K562 (cell line): ENCODE results near the gene MYH11. TPM values are rescaled to one million over a fixed set of nuclear protein-coding genes. Genes with fewer than 3 reads are reported as not detected.

Source experiments
- ATAC-seq: fragments of 200-7000 bp; cut with Tn5 transposase; 3 replicates; pipeline ENCODE4 v1.9.1; 2020; ENCODE audit warnings: moderate library complexity
- BruUV-seq: library from RNA; stranded (reverse); fragments of 400-500 nt; replicated peaks from 2 replicates; lab custom pipeline; 2021; lab: Mats Ljungman, UMichigan
- CTCF ChIA-PET: fragments of 300-600 bp; formaldehyde crosslinking; extraction: SDS; loops from one replicate; lab custom pipeline; 2021; ENCODE audit warnings: low intra/inter-chr PET ratio; lab: Yijun Ruan, JAX
- POLR2A ChIA-PET: fragments of 300-600, 350-650 bp; sonication (Branson Sonifier 250); formaldehyde crosslinking; extraction: SDS; loops from one replicate; lab custom pipeline; 2021; ENCODE audit warnings: antibody characterized with exemption, inconsistent platforms; lab: Yijun Ruan, JAX
- DNase-seq, 4 experiments: peaks; one replicate each; pipeline versions ENCODE4 v3.0.0 to v3.0.0-alpha.2; 2011 to 2018; ENCODE audit warnings: low spot score in 3 of 4, mixed read lengths in 3 of 4; ENCODE audit errors: extremely low read depth in 1 of 4
- FAIRE-seq: peaks from 2 replicates; lab custom pipeline; 2011; peaks lifted over from hg19 to GRCh38; lab: Jason Lieb, UNC
- H2AFZ ChIP-seq: 2 replicates; pipeline ENCODE4 v1.6.0; 2011; ENCODE audit warnings: low read depth, low read length, control low read depth, inconsistent platforms
- H3K27ac ChIP-seq: fragments of 200-600 bp; 3 replicates; pipeline ENCODE4 v1.8.0; 2011; ENCODE audit warnings: low read depth, mild to moderate bottlenecking, control low read depth, inconsistent platforms, low read length, moderate library complexity, mixed read lengths; ENCODE audit errors: extremely low read depth
- H3K27me3 ChIP-seq, 2 experiments: fragments of 300-600 bp in 1 of 2; 2 replicates in 1 of 2; 3 replicates in 1 of 2; pipeline versions ENCODE4 v1.6.0 to v1.8.0; 2011; ENCODE audit warnings: inconsistent platforms in 2 of 2, low read length in 2 of 2, mild to moderate bottlenecking in 1 of 2, mixed read lengths in 1 of 2, moderate library complexity in 1 of 2; ENCODE audit not compliant: control insufficient read depth in 2 of 2, insufficient read depth in 2 of 2
- H3K36me3 ChIP-seq: fragments of 300-600 bp; 3 replicates; pipeline ENCODE4 v1.8.0; 2011; ENCODE audit warnings: mild to moderate bottlenecking, low read length, inconsistent platforms; ENCODE audit not compliant: control insufficient read depth, insufficient read depth
- H3K4me1 ChIP-seq, 2 experiments: fragments of 200-600 bp in 1 of 2; replicated peaks in 1 of 2; 2 replicates in 1 of 2; 3 replicates in 1 of 2; pipeline versions ENCODE4 v1.5.1 to v1.8.0; 2011; ENCODE audit warnings: inconsistent platforms in 2 of 2, low read length in 2 of 2, mild to moderate bottlenecking in 1 of 2, mixed read lengths in 1 of 2, moderate library complexity in 1 of 2; ENCODE audit not compliant: control insufficient read depth in 2 of 2, insufficient read depth in 2 of 2
- H3K4me2 ChIP-seq: 2 replicates; pipeline ENCODE4 v1.6.1; 2011; ENCODE audit warnings: low read length, control low read depth, inconsistent platforms, mixed read lengths; ENCODE audit not compliant: insufficient read depth
- H3K4me3 ChIP-seq: fragments of 200-600 bp; sonication (generic), shearing (Covaris generic); 2 replicates; pipeline ENCODE4 v1.5.1; 2016; ENCODE audit warnings: control low read depth, inconsistent platforms
- H3K79me2 ChIP-seq: fragments of 200-600 bp; 3 replicates; pipeline ENCODE4 v1.8.0; 2011; ENCODE audit warnings: low read length, inconsistent platforms; ENCODE audit not compliant: control insufficient read depth, insufficient read depth
- H3K9ac ChIP-seq, 2 experiments: 2 replicates each; pipeline versions ENCODE4 v1.6.0 to v1.6.1; 2011; ENCODE audit warnings: low read depth in 2 of 2, low read length in 2 of 2, control low read depth in 1 of 2, inconsistent platforms in 1 of 2, mild to moderate bottlenecking in 1 of 2, mixed read lengths in 1 of 2; ENCODE audit not compliant: insufficient read depth in 1 of 2
- H3K9me1 ChIP-seq: one replicate; pipeline ENCODE4 v1.6.0; 2011; ENCODE audit warnings: inconsistent platforms, mild to moderate bottlenecking, low read length, moderate library complexity; ENCODE audit not compliant: control insufficient read depth, insufficient read depth
- H3K9me3 ChIP-seq: replicated peaks from 2 replicates; pipeline ENCODE4 v1.5.1; 2011; ENCODE audit warnings: low read depth, low read length, inconsistent platforms; ENCODE audit not compliant: control insufficient read depth, insufficient read depth
- H4K20me1 ChIP-seq: replicated peaks from 2 replicates; pipeline ENCODE4 v1.6.1; 2011; ENCODE audit warnings: low read length, inconsistent platforms, mixed read lengths; ENCODE audit not compliant: control insufficient read depth, insufficient read depth
- ATF6 ChIP-seq: sonication (generic); formaldehyde crosslinking; IDR thresholded peaks from 2 replicates; pipeline ENCODE4 v1.4.0; 2020; ENCODE audit warnings: mild to moderate bottlenecking, missing genetic modification reagents
- HNRNPLL ChIP-seq: fragments of 200-400 bp; formaldehyde crosslinking; IDR thresholded peaks from 2 replicates; pipeline ENCODE4 v1.6.1; 2017; ENCODE audit warnings: low read length, low read depth, mild to moderate bottlenecking; ENCODE audit not compliant: poor library complexity, severe bottlenecking
- KLF16 ChIP-seq: IDR thresholded peaks from 2 replicates; pipeline ENCODE4 v1.6.1; 2016; ENCODE audit warnings: antibody characterized with exemption
- NR4A1 ChIP-seq, 2 experiments: fragments of 250-450 bp in 1 of 2; fragments of 450-650 bp in 1 of 2; sonication (Bioruptor Pico) in 1 of 2; IDR thresholded peaks; 2 replicates each; pipeline versions ENCODE4 v1.4.0 to v1.6.1; 2016 to 2020; ENCODE audit warnings: mild to moderate bottlenecking in 2 of 2, missing compliant biosample characterization in 1 of 2, missing genetic modification characterization in 1 of 2, moderate library complexity in 1 of 2
- SMARCE1 ChIP-seq: fragments of 450-650 bp; IDR thresholded peaks from 2 replicates; pipeline ENCODE4 v1.7.1; 2016; ENCODE audit warnings: mild to moderate bottlenecking
- TFAM ChIP-seq: fragments of 250-450 bp; sonication (Bioruptor Pico); conservative IDR thresholded peaks from 2 replicates; pipeline ENCODE4 v1.5.0; 2021; ENCODE audit warnings: mild to moderate bottlenecking, moderate library complexity
- WGBS: fragments of 100-300 bp; shearing (Covaris generic); methylation state at CpG from one replicate; pipeline ENCODE4 v1.1.6; 2016; ENCODE audit warnings: low coverage, mixed read lengths; ENCODE audit not compliant: insufficient coverage; ENCODE audit errors: missing lambda C conversion rate; 5-methylcytosine and 5-hydroxymethylcytosine counted together
- in situ Hi-C: fragments of 300-500 bp; cut with MboI; formaldehyde crosslinking; loops from 4 replicates; pipeline ENCODE4 v1.15.0; 2018; ENCODE audit warnings: inconsistent platforms, mixed read lengths
- intact Hi-C: fragments of 100-400 bp; cut with micrococcal nuclease; formaldehyde crosslinking; loops from 2 replicates; pipeline ENCODE4 v1.14.2; 2022
- polyA plus RNA-seq, 8 experiments: library from polyadenylated mRNA; depleted of rRNA in 4 of 8; stranded (reverse) in 5 of 8; unstranded in 3 of 8; fragments of >200 nt; fragmentation: Nextera tagmentation in 2 of 8; fragmentation: Illumina TruSeq in 1 of 8; extraction: Ambion mirVana in 2 of 8; extraction: Trizol in 1 of 8; gene quantifications; 2 replicates each; pipeline versions ENCODE4 v1.2.1 to v1.2.3, GENCODE V29; 2011 to 2014; ENCODE audit warnings: inconsistent platforms in 1 of 8, missing spikeins in 1 of 8
- total RNA-seq, 7 experiments: library from RNA; depleted of rRNA in 6 of 7; stranded (reverse); fragments of >200 nt in 6 of 7; fragmentation: Illumina TruSeq in 2 of 7; extraction: Trizol in 2 of 7; gene quantifications; 2 replicates each; pipeline versions ENCODE4 v1.2.1 to v1.2.3, GENCODE V29; 2011 to 2021; ENCODE audit warnings: low replicate concordance in 1 of 7

Gene MYH11
- total and polyA plus RNA-seq, 9 of the 15 experiments (the other 6 are each of a cell fraction or from before 2014, with no cell fraction given), result 0.05 to 0.47 (median 0.08) TPM; not detected in 5

- POLR2A ChIA-PET, result no interaction called here
Observed at GRCh38 chr16:15676506-15676905, 180.3 kb downstream of the MYH11 start.

More at GRCh38 chr16:15676506-15676905, 180.3 kb downstream of the MYH11 start:
- in situ Hi-C loops (no loop called here), intact Hi-C loops (no loop called here)
- no peaks in the 10 kb centered on the region for H3K9me1 ChIP-seq
- H4K20me1 ChIP-seq, result no peaks in the 10 kb centered on the region
- FAIRE-seq, result no peak
- H3K9ac ChIP-seq, result no peak overlapping the region; a peak in 1 of 4 replicates
- no peak for DNase-seq
- 91% methylated on average over 10 of the region's 10 CpGs for WGBS
- H3K27me3 ChIP-seq, result no peaks in the 10 kb centered on the region
- H3K79me2 ChIP-seq, result no peaks in the 10 kb centered on the region
- H3K4me1 ChIP-seq, result no peaks in the 10 kb centered on the region
- CTCF ChIA-PET, result no interaction called here
- no peaks in the 10 kb centered on the region for H3K9me3 ChIP-seq
- BruUV-seq, result no TSS peak
- ATAC-seq, result no peak
- H3K36me3 ChIP-seq, result peaks cover 56% of the 10 kb centered on the region; the same call in 2 of the 3 replicates
- no peak overlapping the region for H2AFZ ChIP-seq
- no peak overlapping the region for H3K4me2 ChIP-seq
- TF ChIP-seq SMARCE1 (no peak), NR4A1 (CRISPR knock-in tag; IDR thresholded peaks at IDR 0.05) (no peak), NR4A1 (tag; IDR thresholded peaks at IDR 0.05) (no peak), ATF6 (CRISPR knock-in tag) (no peak), KLF16 (no peak), HNRNPLL (no peak), TFAM (CRISPR knock-in tag) (no peak)
- no peak overlapping the region for H3K27ac ChIP-seq
- H3K4me3 ChIP-seq, result no peak overlapping the region
